OCI-LY7 (cell line): Measurements from ENCODE around the gene CEMIP2. TPM values are rescaled to one million over a fixed set of nuclear protein-coding genes. Genes with fewer than 3 reads are reported as not detected.

Experiments used
- BruUV-seq: library from RNA; stranded (reverse); fragments of 400-500 nt; replicated peaks from 2 replicates; lab custom pipeline; 2021; lab: Mats Ljungman, UMichigan
- CTCF ChIA-PET: fragments of 300-600 bp; sonication (Branson Sonifier 250); formaldehyde crosslinking; loops from one replicate; lab custom pipeline; 2022; ENCODE audit warnings: antibody characterized with exemption; ENCODE audit not compliant: unreplicated experiment; lab: Charles Lee
- POLR2A ChIA-PET: fragments of 300-600 bp; sonication (Branson Sonifier 250); formaldehyde crosslinking; loops from one replicate; lab custom pipeline; 2022; ENCODE audit warnings: antibody characterized with exemption; lab: Charles Lee
- DNase-seq: peaks from one replicate; pipeline ENCODE4 v3.0.0-alpha.2; 2015; ENCODE audit warnings: low spot score
- H2AFZ ChIP-seq: fragments of 200-600 bp; sonication (generic), shearing (Covaris generic); 2 replicates; pipeline ENCODE4 v1.6.1; 2014; ENCODE audit warnings: mild to moderate bottlenecking, antibody characterized with exemption, low read length, moderate library complexity
- H3K27ac ChIP-seq: fragments of 200-600 bp; sonication (generic); 2 replicates; pipeline ENCODE4 v1.5.1; 2014; ENCODE audit warnings: mixed run types, low read depth, mild to moderate bottlenecking, moderate library complexity, low read length, inconsistent platforms; ENCODE audit not compliant: poor library complexity, severe bottlenecking
- H3K36me3 ChIP-seq: fragments of 200-600 bp; sonication (generic); 2 replicates; pipeline ENCODE4 v1.6.1; 2014; ENCODE audit warnings: mild to moderate bottlenecking, antibody characterized with exemption, low read length, moderate library complexity, mixed read lengths; ENCODE audit not compliant: insufficient read depth
- H3K4me1 ChIP-seq: fragments of 200-600 bp; sonication (generic); 2 replicates; pipeline ENCODE4 v1.5.1; 2014; ENCODE audit warnings: mild to moderate bottlenecking, low read length; ENCODE audit not compliant: insufficient read depth, poor library complexity, severe bottlenecking
- H3K4me2 ChIP-seq: fragments of 200-600 bp; sonication (generic); 2 replicates; pipeline ENCODE4 v1.6.1; 2014; ENCODE audit warnings: mild to moderate bottlenecking, low read length
- H3K4me3 ChIP-seq: fragments of 200-600 bp; sonication (generic); 2 replicates; pipeline ENCODE4 v1.5.1; 2014; ENCODE audit warnings: mild to moderate bottlenecking, low read depth, low read length; ENCODE audit not compliant: poor library complexity, severe bottlenecking
- H3K79me2 ChIP-seq: fragments of 200-600 bp; sonication (generic); 2 replicates; pipeline ENCODE4 v1.6.1; 2016; ENCODE audit warnings: low read depth, mild to moderate bottlenecking, low read length, moderate library complexity, mixed read lengths; ENCODE audit not compliant: insufficient read depth
- H3K9me2 ChIP-seq: fragments of 200-600 bp; sonication (generic); 2 replicates; pipeline ENCODE4 v1.6.1; 2016; ENCODE audit warnings: mild to moderate bottlenecking, low read length, mixed read lengths; ENCODE audit not compliant: insufficient read depth
- H3K9me3 ChIP-seq: fragments of 200-600 bp; sonication (generic); 2 replicates; pipeline ENCODE4 v1.6.1; 2014; ENCODE audit warnings: mild to moderate bottlenecking, mixed run types, low read length, mixed read lengths
- H4K20me1 ChIP-seq: fragments of 200-600 bp; sonication (generic); 2 replicates; pipeline ENCODE4 v1.6.1; 2014; ENCODE audit warnings: mild to moderate bottlenecking, antibody characterized with exemption, low read length, moderate library complexity, mixed read lengths; ENCODE audit not compliant: insufficient read depth
- CTCF ChIP-seq: fragments of 200-600 bp; sonication (generic); conservative IDR thresholded peaks from 2 replicates; pipeline ENCODE4 v1.5.1; 2014; ENCODE audit warnings: mild to moderate bottlenecking, antibody characterized with exemption, low read length, moderate library complexity, mixed read lengths
- EZH2phosphoT487 ChIP-seq: fragments of 200-600 bp; sonication (generic); IDR thresholded peaks from 2 replicates; pipeline ENCODE4 v1.6.1; 2018; ENCODE audit warnings: low read depth, borderline replicate concordance, mild to moderate bottlenecking, mixed run types, antibody characterized with exemption, low read length, moderate library complexity, mixed read lengths
- intact Hi-C: fragments of 100-400 bp; cut with micrococcal nuclease; formaldehyde crosslinking; loops from one replicate; pipeline ENCODE4 v1.10.0; 2022; ENCODE audit not compliant: unreplicated experiment
- total RNA-seq, 2 experiments: library from RNA; depleted of rRNA in 1 of 2; stranded (reverse); fragments of >200 nt in 1 of 2; shearing (Covaris generic) in 1 of 2; gene quantifications; 2 replicates each; pipeline ENCODE4 v1.2.3, GENCODE V29; 2014 to 2022

CEMIP2 gene
- total RNA-seq, 2 experiments from 2014 or later, result 1.8 to 4.8 TPM

DNA sequence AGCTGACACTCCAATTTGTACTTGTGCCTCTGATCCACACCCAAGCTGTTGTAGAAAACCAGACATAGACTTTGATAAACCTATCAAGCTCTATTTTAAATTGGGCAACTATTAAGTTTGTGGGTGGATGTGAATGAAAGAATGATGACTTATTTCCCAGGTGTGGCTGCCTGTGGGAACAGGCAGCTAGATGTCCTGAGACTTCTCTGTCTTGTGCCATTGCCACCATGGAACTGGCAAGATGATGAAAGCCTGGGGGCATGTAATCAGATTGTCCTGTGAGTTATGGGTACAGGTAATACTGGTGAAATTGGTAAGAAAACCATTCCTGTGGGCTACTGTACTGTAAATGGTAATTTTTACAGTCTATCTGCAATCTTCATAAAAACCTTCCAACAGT is 57.5 kb downstream of the CEMIP2 start:
- no TSS peak for BruUV-seq
- Histone ChIP-seq H4K20me1 (no peaks in the 10 kb centered on the region), H3K27ac (no peak overlapping the region), H3K4me1 (no peaks in the 10 kb centered on the region), H3K9me3 (no peaks in the 10 kb centered on the region), H3K4me3 (no peak overlapping the region), H3K79me2 (no peaks in the 10 kb centered on the region), H2AFZ (no peak overlapping the region), H3K36me3 (no peaks in the 10 kb centered on the region), H3K4me2 (no peak overlapping the region), H3K9me2 (no peaks in the 10 kb centered on the region)
- ChIA-PET CTCF (interaction anchor here (0.6 kb wide), 1 partner anchor 45 kb away, joined by 3 read pairs; no protein-coding TSS in a partner anchor), POLR2A (interaction anchor here (0.7 kb wide), 1 partner anchor 184 kb away, joined by 3 read pairs; no protein-coding TSS in a partner anchor)
- DNase-seq, result no peak
- TF ChIP-seq CTCF, result no peak
- TF ChIP-seq EZH2phosphoT487, result no peak
- intact Hi-C loops, result no loop called here

DNA sequence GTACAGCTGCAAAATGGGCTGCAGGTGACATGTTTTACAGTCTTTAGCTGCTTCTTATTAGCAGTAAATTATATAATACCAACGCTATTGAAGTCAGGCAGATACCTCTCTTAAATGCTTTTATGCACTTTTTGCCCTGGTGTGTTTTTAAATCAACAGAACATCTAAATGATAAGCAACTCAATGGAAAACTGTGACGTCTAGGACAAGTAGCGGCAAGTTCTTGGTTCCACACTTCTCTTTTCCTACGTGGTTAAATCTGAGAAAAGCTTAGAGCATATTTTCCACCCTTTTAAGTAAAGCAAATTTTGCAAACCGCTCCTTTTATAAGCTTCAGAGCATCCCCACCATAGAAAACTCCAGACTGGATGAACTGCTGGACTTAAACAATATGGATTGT is 58.1 kb downstream of the CEMIP2 start:
- CTCF ChIA-PET, result interaction anchor here (0.6 kb wide), 1 partner anchor 45 kb away, joined by 3 read pairs; no protein-coding TSS in a partner anchor
- Histone ChIP-seq H3K79me2 (no peaks in the 10 kb centered on the region), H3K4me2 (no peak overlapping the region), H2AFZ (no peak overlapping the region), H3K36me3 (no peaks in the 10 kb centered on the region), H3K4me3 (no peak overlapping the region), H3K9me3 (no peaks in the 10 kb centered on the region), H3K9me2 (no peaks in the 10 kb centered on the region), H3K27ac (no peak overlapping the region), H4K20me1 (no peaks in the 10 kb centered on the region), H3K4me1 (no peaks in the 10 kb centered on the region)
- intact Hi-C loops, result no loop called here
- no peak for TF ChIP-seq CTCF
- TF ChIP-seq EZH2phosphoT487, result no peak
- BruUV-seq, result no TSS peak
- POLR2A ChIA-PET, result interaction anchor here (0.7 kb wide), 1 partner anchor 17 kb away, joined by 3 read pairs; no protein-coding TSS in a partner anchor
- DNase-seq, result no peak

- Histone ChIP-seq H3K4me3 (no peak overlapping the region), H3K4me2 (no peak overlapping the region), H3K9me3 (no peaks in the 10 kb centered on the region), H3K4me1 (no peaks in the 10 kb centered on the region), H4K20me1 (no peaks in the 10 kb centered on the region), H3K27ac (no peak overlapping the region), H3K9me2 (no peaks in the 10 kb centered on the region), H3K36me3 (no peaks in the 10 kb centered on the region), H3K79me2 (no peaks in the 10 kb centered on the region), H2AFZ (no peak overlapping the region)
- CTCF ChIA-PET, result no interaction called here
- intact Hi-C loops, result no loop called here
- no peak for DNase-seq
- no TSS peak for BruUV-seq
- TF ChIP-seq EZH2phosphoT487 (no peak), CTCF (no peak)
- POLR2A ChIA-PET, result interaction anchor here (1.0 kb wide), 1 partner anchor 114 kb away, joined by 3 read pairs; no protein-coding TSS in a partner anchor
Observed at GRCh38 chr9:71709384-71709783, 58.9 kb downstream of the CEMIP2 start.
